OCI-LY1 (cell line): ENCODE measurements around the gene SENP3.
"Not testable (repeated sequence)": the region's sequence is repeated elsewhere in the genome, so short reads cannot be mapped to it uniquely, and the experiment has no call there.

Experiments
- H2AFZ ChIP-seq: fragments of 200-600 bp; sonication (generic), shearing (Covaris generic); 2 replicates; pipeline ENCODE4 v1.6.0; 2014; ENCODE audit warnings: antibody characterized with exemption, mild to moderate bottlenecking, low read length
- H3F3A ChIP-seq: fragments of 200-600 bp; sonication (generic), shearing (Covaris generic); 2 replicates; pipeline ENCODE4 v1.6.0; 2014; ENCODE audit warnings: mild to moderate bottlenecking, antibody characterized with exemption, low read length, moderate library complexity; ENCODE audit not compliant: insufficient read depth
- H3K27ac ChIP-seq: fragments of 200-600 bp; sonication (generic); 2 replicates; pipeline ENCODE4 v1.5.1; 2014; ENCODE audit warnings: low read length, mixed run types, mild to moderate bottlenecking, low read depth; ENCODE audit not compliant: poor library complexity, severe bottlenecking
- H3K27me3 ChIP-seq: fragments of 200-600 bp; sonication (generic); 2 replicates; pipeline ENCODE4 v1.6.0; 2014; ENCODE audit warnings: antibody characterized with exemption, mild to moderate bottlenecking, low read length, moderate library complexity; ENCODE audit not compliant: insufficient read depth
- H3K36me3 ChIP-seq: fragments of 200-600 bp; sonication (generic); 2 replicates; pipeline ENCODE4 v1.6.1; 2014; ENCODE audit warnings: mild to moderate bottlenecking, antibody characterized with exemption, low read length, moderate library complexity, mixed read lengths; ENCODE audit not compliant: insufficient read depth
- H3K4me1 ChIP-seq: fragments of 200-600 bp; sonication (generic); 2 replicates; pipeline ENCODE4 v1.5.1; 2014; ENCODE audit warnings: mild to moderate bottlenecking, low read length, moderate library complexity; ENCODE audit not compliant: insufficient read depth, severe bottlenecking
- H3K4me2 ChIP-seq: fragments of 200-600 bp; sonication (generic), shearing (Covaris generic); 2 replicates; pipeline ENCODE4 v1.6.1; 2014; ENCODE audit warnings: low read length
- H3K4me3 ChIP-seq: fragments of 200-600 bp; sonication (generic); 2 replicates; pipeline ENCODE4 v1.5.1; 2014; ENCODE audit warnings: low read length, low read depth, mild to moderate bottlenecking, mixed read lengths; ENCODE audit not compliant: poor library complexity, severe bottlenecking
- H3K79me2 ChIP-seq: fragments of 200-600 bp; shearing (Covaris generic); 2 replicates; pipeline ENCODE4 v1.6.1; 2016; ENCODE audit warnings: mixed run types, low read length, mixed read lengths; ENCODE audit not compliant: insufficient read depth
- H3K9ac ChIP-seq: fragments of 200-600 bp; sonication (generic), shearing (Covaris generic); 2 replicates; pipeline ENCODE4 v1.6.1; 2014; ENCODE audit warnings: mild to moderate bottlenecking, low read length, mixed read lengths
- H3K9me2 ChIP-seq: fragments of 200-600 bp; sonication (generic), shearing (Covaris generic); 2 replicates; pipeline ENCODE4 v1.6.1; 2014; ENCODE audit warnings: low read depth, mild to moderate bottlenecking, low read length, mixed read lengths
- H3K9me3 ChIP-seq: fragments of 200-600 bp; shearing (Covaris generic); 2 replicates; pipeline ENCODE4 v1.6.1; 2014; ENCODE audit warnings: low read length, mixed read lengths
- H4K20me1 ChIP-seq: fragments of 200-600 bp; sonication (generic), shearing (Covaris generic); 2 replicates; pipeline ENCODE4 v1.6.0; 2016; ENCODE audit warnings: mild to moderate bottlenecking, low read length; ENCODE audit not compliant: insufficient read depth
- EZH2 ChIP-seq: fragments of 200-600 bp; sonication (generic), shearing (Covaris generic); IDR thresholded peaks from 2 replicates; pipeline ENCODE4 v1.8.0; 2017; ENCODE audit warnings: borderline replicate concordance, mixed run types, mild to moderate bottlenecking, antibody characterized with exemption, low read length, moderate library complexity, mixed read lengths
- TF ChIP-seq, protein P1 (sequence below): fragments of 200-600 bp; sonication (generic), shearing (Covaris generic); IDR thresholded peaks from 2 replicates; pipeline ENCODE4 v1.5.1; 2017; ENCODE audit warnings: mild to moderate bottlenecking, antibody characterized with exemption, low read length, moderate library complexity, mixed read lengths

The SENP3 gene

GRCh38 chr17:7592422-7593021 is 30.8 kb downstream of the SENP3 start:
- Histone ChIP-seq H3K9ac (no peak overlapping the region), H3K4me3 (no peak overlapping the region), H3K79me2 (no peaks in the 10 kb centered on the region), H3K27ac (no peak overlapping the region), H3K27me3 (no peaks in the 10 kb centered on the region), H3K9me2 (no peaks in the 10 kb centered on the region), H2AFZ (no peak overlapping the region), H4K20me1 (no peaks in the 10 kb centered on the region), H3K36me3 (peaks cover 94% of the 10 kb centered on the region), H3K4me1 (no peaks in the 10 kb centered on the region), H3K4me2 (no peak overlapping the region), H3K9me3 (no peaks in the 10 kb centered on the region), H3F3A (no peaks in the 10 kb centered on the region)
- no peak for TF ChIP-seq EZH2
- TF ChIP-seq, protein P1, sequence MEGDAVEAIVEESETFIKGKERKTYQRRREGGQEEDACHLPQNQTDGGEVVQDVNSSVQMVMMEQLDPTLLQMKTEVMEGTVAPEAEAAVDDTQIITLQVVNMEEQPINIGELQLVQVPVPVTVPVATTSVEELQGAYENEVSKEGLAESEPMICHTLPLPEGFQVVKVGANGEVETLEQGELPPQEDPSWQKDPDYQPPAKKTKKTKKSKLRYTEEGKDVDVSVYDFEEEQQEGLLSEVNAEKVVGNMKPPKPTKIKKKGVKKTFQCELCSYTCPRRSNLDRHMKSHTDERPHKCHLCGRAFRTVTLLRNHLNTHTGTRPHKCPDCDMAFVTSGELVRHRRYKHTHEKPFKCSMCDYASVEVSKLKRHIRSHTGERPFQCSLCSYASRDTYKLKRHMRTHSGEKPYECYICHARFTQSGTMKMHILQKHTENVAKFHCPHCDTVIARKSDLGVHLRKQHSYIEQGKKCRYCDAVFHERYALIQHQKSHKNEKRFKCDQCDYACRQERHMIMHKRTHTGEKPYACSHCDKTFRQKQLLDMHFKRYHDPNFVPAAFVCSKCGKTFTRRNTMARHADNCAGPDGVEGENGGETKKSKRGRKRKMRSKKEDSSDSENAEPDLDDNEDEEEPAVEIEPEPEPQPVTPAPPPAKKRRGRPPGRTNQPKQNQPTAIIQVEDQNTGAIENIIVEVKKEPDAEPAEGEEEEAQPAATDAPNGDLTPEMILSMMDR, result no peak

DNA sequence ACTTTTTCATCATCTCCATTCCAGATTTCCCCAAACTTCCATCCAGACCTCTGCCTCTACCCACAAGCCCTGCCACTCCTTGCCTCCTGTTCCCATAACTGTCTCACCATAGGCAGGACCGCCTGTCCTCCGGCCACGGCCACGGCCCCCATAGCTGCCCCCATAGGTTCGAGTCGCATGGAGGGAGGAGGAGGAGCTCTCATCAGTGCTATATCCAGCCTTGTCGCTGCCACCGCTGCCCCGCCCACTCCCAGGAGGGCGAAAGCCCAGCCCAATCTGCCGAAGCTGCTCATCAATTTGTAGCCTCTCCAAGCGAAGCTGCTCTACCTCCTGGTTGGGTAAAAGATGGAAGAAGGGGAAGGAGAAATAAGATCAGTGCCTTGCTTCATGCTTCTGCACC is 31.6 kb downstream of the SENP3 start:
- Histone ChIP-seq H3F3A (no peaks in the 10 kb centered on the region), H3K27ac (no peak overlapping the region), H3K27me3 (no peaks in the 10 kb centered on the region), H3K9me3 (no peaks in the 10 kb centered on the region), H3K4me1 (no peaks in the 10 kb centered on the region), H3K9me2 (no peaks in the 10 kb centered on the region), H3K79me2 (no peaks in the 10 kb centered on the region), H3K4me2 (no peak overlapping the region), H2AFZ (no peak overlapping the region), H3K9ac (no peak overlapping the region), H3K4me3 (no peak overlapping the region), H4K20me1 (no peaks in the 10 kb centered on the region), H3K36me3 (peaks cover 87% of the 10 kb centered on the region)
- no peak for TF ChIP-seq EZH2
- TF ChIP-seq, protein P1, result no peak

- not testable (repeated sequence) for H3K9me3 ChIP-seq, H3K9ac ChIP-seq, H4K20me1 ChIP-seq, H3K4me3 ChIP-seq, H3K4me2 ChIP-seq, H2AFZ ChIP-seq, H3F3A ChIP-seq, H3K4me1 ChIP-seq, H3K27me3 ChIP-seq, H3K79me2 ChIP-seq, H3K9me2 ChIP-seq, H3K27ac ChIP-seq
- peaks cover 84% of the 10 kb centered on the region for H3K36me3 ChIP-seq
These were observed 35.8 kb downstream of the SENP3 start for GRCh38 chr17:7597561-7597960.

GRCh38 chr17:7606280-7606679 is 44.6 kb downstream of the SENP3 start:
- TF ChIP-seq, protein P1, result no peak
- TF ChIP-seq EZH2, result no peak
- H3K36me3 ChIP-seq, result peaks cover 52% of the 10 kb centered on the region
- no peak overlapping the region for H3K9ac ChIP-seq
- H3K79me2 ChIP-seq, result peaks cover 7% of the 10 kb centered on the region
- no peak overlapping the region for H3K27ac ChIP-seq
- no peak overlapping the region for H3K4me2 ChIP-seq
- no peaks in the 10 kb centered on the region for H3K27me3 ChIP-seq
- no peaks in the 10 kb centered on the region for H3K9me2 ChIP-seq
- no peaks in the 10 kb centered on the region for H4K20me1 ChIP-seq
- no peak overlapping the region for H3K4me3 ChIP-seq
- H3K4me1 ChIP-seq, result no peaks in the 10 kb centered on the region
- H3K9me3 ChIP-seq, result no peaks in the 10 kb centered on the region
- H2AFZ ChIP-seq, result no peak overlapping the region
- no peaks in the 10 kb centered on the region for H3F3A ChIP-seq
